Ovary (tissue), 3 donors: ENCODE measurements around the gene SH3PXD2B.

Source experiments
- EP300 ChIP-seq: sonication (generic); formaldehyde crosslinking; IDR thresholded peaks from one replicate; pipeline ENCODE4 v1.6.1; 2017; ENCODE audit warnings: antibody characterized with exemption
- TF ChIP-seq, protein P1 (sequence below), 3 donors: fragments of 450-650 bp in 2 of 3; fragments of 200-600 bp in 1 of 3; IDR thresholded peaks; one replicate each; pipeline versions ENCODE4 v1.5.1 to v1.8.0; 2016 to 2022; ENCODE audit warnings: antibody characterized with exemption in 3 of 3, mild to moderate bottlenecking in 1 of 3
- donor health status: DM: no; HTN: no; CAD: no.

DNA sequence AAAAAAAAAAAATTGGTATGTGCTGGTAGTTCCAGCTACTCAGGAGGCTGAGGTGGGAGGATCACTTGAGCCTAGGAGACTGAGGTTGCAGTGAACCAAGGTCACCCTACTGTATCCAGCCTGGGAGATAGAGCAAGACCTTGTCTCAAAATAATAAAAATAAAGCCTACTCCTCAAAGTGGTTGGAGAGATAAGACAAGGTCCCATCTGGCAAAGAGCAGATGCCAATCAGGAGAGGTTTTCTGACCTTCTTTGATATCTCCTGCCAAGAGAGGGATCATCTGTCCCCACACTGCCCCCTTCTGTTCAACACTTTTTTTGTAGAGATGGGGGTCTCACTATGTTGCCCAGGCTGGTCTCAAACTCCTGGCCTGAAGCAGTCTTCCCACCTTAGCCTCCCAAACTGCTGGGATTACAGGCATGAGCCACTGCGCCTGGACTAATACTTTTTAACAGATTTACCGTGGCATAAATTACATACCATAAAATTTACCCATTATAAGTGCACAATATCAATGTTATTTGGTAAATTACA, 64.7 kb downstream of the SH3PXD2B start:
- TF ChIP-seq, protein P1, sequence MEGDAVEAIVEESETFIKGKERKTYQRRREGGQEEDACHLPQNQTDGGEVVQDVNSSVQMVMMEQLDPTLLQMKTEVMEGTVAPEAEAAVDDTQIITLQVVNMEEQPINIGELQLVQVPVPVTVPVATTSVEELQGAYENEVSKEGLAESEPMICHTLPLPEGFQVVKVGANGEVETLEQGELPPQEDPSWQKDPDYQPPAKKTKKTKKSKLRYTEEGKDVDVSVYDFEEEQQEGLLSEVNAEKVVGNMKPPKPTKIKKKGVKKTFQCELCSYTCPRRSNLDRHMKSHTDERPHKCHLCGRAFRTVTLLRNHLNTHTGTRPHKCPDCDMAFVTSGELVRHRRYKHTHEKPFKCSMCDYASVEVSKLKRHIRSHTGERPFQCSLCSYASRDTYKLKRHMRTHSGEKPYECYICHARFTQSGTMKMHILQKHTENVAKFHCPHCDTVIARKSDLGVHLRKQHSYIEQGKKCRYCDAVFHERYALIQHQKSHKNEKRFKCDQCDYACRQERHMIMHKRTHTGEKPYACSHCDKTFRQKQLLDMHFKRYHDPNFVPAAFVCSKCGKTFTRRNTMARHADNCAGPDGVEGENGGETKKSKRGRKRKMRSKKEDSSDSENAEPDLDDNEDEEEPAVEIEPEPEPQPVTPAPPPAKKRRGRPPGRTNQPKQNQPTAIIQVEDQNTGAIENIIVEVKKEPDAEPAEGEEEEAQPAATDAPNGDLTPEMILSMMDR (IDR thresholded peaks at IDR 0.05), result no peak
- no peak for TF ChIP-seq EP300
